ENCODE results near the gene CDPF1.

The CDPF1 gene

GRCh38 chr22:46294784-46295183, 44.7 kb upstream of the CDPF1 start:
- TF ChIP-seq, protein P1, sequence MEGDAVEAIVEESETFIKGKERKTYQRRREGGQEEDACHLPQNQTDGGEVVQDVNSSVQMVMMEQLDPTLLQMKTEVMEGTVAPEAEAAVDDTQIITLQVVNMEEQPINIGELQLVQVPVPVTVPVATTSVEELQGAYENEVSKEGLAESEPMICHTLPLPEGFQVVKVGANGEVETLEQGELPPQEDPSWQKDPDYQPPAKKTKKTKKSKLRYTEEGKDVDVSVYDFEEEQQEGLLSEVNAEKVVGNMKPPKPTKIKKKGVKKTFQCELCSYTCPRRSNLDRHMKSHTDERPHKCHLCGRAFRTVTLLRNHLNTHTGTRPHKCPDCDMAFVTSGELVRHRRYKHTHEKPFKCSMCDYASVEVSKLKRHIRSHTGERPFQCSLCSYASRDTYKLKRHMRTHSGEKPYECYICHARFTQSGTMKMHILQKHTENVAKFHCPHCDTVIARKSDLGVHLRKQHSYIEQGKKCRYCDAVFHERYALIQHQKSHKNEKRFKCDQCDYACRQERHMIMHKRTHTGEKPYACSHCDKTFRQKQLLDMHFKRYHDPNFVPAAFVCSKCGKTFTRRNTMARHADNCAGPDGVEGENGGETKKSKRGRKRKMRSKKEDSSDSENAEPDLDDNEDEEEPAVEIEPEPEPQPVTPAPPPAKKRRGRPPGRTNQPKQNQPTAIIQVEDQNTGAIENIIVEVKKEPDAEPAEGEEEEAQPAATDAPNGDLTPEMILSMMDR (IDR thresholded peaks at IDR 0.05; ENCODE audit: borderline replicate concordance, control extremely low read depth, extremely low read depth, insufficient read depth, missing control alignments) = no peak
- in situ Hi-C loops (cut with MboI; ENCODE audit: low sequenced_read_pairs, unreplicated experiment) = no loop called here

DNA sequence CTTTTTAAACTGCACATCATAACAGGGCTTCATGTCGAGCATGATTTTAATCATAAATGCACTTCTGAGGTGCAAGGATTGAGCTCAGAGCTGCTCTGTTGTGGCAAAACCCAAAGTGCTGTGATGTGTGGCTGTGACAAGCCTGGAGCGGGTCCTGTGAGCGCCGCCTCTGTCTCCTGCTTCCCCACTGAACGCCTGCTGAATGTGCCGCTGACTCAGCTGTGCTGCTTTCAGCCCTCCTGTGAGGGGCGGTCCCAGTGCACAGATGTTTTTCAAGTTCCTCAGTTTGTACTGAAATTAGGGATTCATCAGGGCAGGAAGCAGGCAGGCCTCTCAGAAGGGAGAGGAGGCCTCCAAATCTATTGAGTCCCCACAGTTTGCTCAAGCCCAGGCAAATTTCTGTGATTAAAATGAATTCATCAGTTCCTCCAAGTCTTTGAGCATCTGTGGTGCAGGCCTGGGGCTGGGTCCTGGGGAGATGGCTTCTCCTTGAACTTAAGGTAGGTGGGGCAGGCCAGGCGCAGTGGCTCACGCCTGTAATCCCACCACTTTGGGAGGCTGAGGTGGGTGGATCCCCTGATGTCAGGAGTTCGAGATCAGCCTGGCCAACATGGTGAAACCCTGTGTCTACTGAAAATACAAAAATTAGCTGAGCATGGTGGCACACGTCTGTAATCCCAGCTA, 43.6 kb upstream of the CDPF1 start:
- TF ChIP-seq, protein P1 (IDR thresholded peaks at IDR 0.05; ENCODE audit: borderline replicate concordance, control extremely low read depth, extremely low read depth, insufficient read depth, missing control alignments) = no peak
- DNase-seq (ENCODE audit: low spot score) = no peak
- in situ Hi-C loops (cut with MboI; ENCODE audit: low sequenced_read_pairs, unreplicated experiment) = no loop called here

More at GRCh38 chr22:46294784-46295183, 44.7 kb upstream of the CDPF1 start:
- no peak for DNase-seq (ENCODE audit: low spot score)

DNA sequence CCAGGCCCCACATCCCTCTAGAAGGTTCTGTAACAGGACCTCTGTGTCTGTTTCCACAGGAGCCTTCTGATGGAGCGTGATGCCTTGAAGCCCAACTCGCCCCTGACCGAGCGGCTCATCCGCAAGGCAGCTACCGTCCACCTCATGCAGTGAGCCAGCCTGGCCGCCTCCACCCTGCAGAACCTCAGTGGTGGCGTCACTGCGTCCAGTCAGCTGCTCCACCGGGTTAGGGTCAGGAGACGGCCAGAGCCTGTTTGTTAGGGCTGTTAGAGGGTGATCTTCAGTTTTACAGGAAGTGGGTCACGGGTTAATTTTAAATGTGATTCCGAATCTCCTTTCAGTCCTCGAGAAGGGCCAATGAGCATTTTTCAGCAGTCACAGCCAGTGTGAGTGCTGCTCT, 42.6 kb upstream of the CDPF1 start:
- in situ Hi-C loops (cut with MboI; ENCODE audit: low sequenced_read_pairs, unreplicated experiment) = no loop called here
- no peak for DNase-seq (ENCODE audit: low spot score)
- TF ChIP-seq, protein P1 (IDR thresholded peaks at IDR 0.05; ENCODE audit: borderline replicate concordance, control extremely low read depth, extremely low read depth, insufficient read depth, missing control alignments) = no peak

DNA sequence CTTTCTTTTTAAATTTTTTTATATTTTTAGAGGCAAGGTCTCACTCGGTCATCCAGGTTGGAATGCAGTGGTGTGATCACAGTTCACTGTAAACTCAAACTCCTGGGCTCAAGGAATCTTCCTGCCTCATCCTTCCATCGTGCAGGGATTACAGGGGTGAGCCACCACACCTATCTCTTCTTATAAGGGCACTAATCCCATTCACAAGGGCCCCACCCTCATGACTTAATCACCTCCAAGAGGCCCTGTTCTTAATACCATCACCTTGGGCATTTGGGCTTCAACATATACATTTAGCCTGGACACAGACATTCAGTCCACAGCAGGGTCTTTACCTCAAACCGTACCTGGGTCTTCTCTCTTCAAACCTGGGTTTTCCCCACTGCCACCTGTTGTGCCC, 42.1 kb upstream of the CDPF1 start:
- TF ChIP-seq, protein P1 (IDR thresholded peaks at IDR 0.05; ENCODE audit: borderline replicate concordance, control extremely low read depth, extremely low read depth, insufficient read depth, missing control alignments) = no peak
- no peak for DNase-seq (ENCODE audit: low spot score)
- in situ Hi-C loops (cut with MboI; ENCODE audit: low sequenced_read_pairs, unreplicated experiment) = no loop called here

GRCh38 chr22:46290843-46291785, 41.0 kb upstream of the CDPF1 start:
- TF ChIP-seq, protein P1 (IDR thresholded peaks at IDR 0.05; ENCODE audit: borderline replicate concordance, control extremely low read depth, extremely low read depth, insufficient read depth, missing control alignments) = no peak
- in situ Hi-C loops (cut with MboI; ENCODE audit: low sequenced_read_pairs, unreplicated experiment) = no loop called here
- DNase-seq (ENCODE audit: low spot score) = no peak

- no peak for DNase-seq (ENCODE audit: low spot score)
- in situ Hi-C loops (cut with MboI; ENCODE audit: low sequenced_read_pairs, unreplicated experiment) = no loop called here
- TF ChIP-seq, protein P1 (IDR thresholded peaks at IDR 0.05; ENCODE audit: borderline replicate concordance, control extremely low read depth, extremely low read depth, insufficient read depth, missing control alignments) = no peak
Measured at GRCh38 chr22:46290121-46290842, 40.2 kb upstream of the CDPF1 start.

Data from GM13976 (cell line).